ENCODE data around the gene VAV1. TPM values are rescaled to one million over a fixed set of nuclear protein-coding genes. Genes with fewer than 3 reads are reported as not detected.

VAV1 gene
- polyA plus RNA-seq, 2 of the 4 experiments (the other 2 are of a cell fraction): 5.6 to 7.5 TPM

GRCh38 chr19:6853868-6854267 is 81.4 kb downstream of the VAV1 start:
- FAIRE-seq: no peak
- no peak for TF ChIP-seq NFE2L2 (conservative IDR thresholded peaks at IDR 0.05; ENCODE audit: low read length)
- TF ChIP-seq, protein P1, sequence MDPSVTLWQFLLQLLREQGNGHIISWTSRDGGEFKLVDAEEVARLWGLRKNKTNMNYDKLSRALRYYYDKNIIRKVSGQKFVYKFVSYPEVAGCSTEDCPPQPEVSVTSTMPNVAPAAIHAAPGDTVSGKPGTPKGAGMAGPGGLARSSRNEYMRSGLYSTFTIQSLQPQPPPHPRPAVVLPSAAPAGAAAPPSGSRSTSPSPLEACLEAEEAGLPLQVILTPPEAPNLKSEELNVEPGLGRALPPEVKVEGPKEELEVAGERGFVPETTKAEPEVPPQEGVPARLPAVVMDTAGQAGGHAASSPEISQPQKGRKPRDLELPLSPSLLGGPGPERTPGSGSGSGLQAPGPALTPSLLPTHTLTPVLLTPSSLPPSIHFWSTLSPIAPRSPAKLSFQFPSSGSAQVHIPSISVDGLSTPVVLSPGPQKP (IDR thresholded peaks at IDR 0.05; ENCODE audit: low read depth, low read length): no peak
- no peak for TF ChIP-seq TP53 (CRISPR knock-in tag; IDR thresholded peaks at IDR 0.05)
- no peak for TF ChIP-seq PHF8 (IDR thresholded peaks at IDR 0.05; ENCODE audit: borderline replicate concordance, low read depth)
- no peak for TF ChIP-seq KDM5A (IDR thresholded peaks at IDR 0.05)
- no peak for TF ChIP-seq POLR2AphosphoS2 (conservative IDR thresholded peaks at IDR 0.05; ENCODE audit: low read length)
- TF ChIP-seq CHD4 (IDR thresholded peaks at IDR 0.05; ENCODE audit: borderline replicate concordance): no peak
- no peak for DNase-seq (ENCODE audit: low read depth in 1 of 2, low spot score in 1 of 2)
- Histone ChIP-seq H3K4me2 (no peak overlapping the region), H3K27ac (no peak overlapping the region), H3K4me1 (no peaks in the 10 kb centered on the region), H3K4me3 (no peak overlapping the region), H3K9me3 (no peaks in the 10 kb centered on the region)
- 92% methylated on average over 11 of the region's 11 CpGs for WGBS (ENCODE audit: missing lambda C conversion rate)
- ATAC-seq: no peak
- POLR2A ChIA-PET: no interaction called here
- CTCF ChIA-PET: interaction anchor here (1.2 to 1.8 kb wide), 2 partner anchors 9 to 116 kb away, joined by 3 to 7 read pairs; no protein-coding TSS in a partner anchor

DNA sequence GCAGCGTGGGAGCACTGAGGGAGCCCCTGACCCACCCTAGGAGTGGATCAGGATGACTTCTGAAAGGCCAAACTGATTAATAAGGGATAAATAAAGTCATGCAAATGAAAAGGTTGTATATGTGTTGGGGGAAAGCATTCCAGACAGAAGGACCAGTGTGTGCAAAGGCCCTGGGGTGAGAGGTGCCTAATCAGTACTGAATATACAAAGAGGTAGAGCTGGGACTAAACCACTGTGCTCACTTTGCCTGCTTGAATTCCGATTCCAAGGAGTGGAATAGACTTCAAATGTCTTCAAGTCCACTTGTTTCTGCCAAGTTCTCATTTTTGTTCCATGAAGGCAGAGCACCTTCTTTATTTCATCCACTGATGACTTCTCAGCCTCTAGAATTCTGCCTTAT is 82.2 kb downstream of the VAV1 start:
- Histone ChIP-seq H3K4me3 (no peak overlapping the region), H3K27ac (no peak overlapping the region), H3K9me3 (no peaks in the 10 kb centered on the region), H3K4me1 (no peaks in the 10 kb centered on the region), H3K4me2 (no peak overlapping the region)
- POLR2A ChIA-PET: no interaction called here
- CTCF ChIA-PET: interaction anchor here (1.2 to 1.8 kb wide), 2 partner anchors 8 to 117 kb away, joined by 3 to 7 read pairs; no protein-coding TSS in a partner anchor
- 90% methylated on average over 2 of the region's 2 CpGs for WGBS (ENCODE audit: missing lambda C conversion rate)
- TF ChIP-seq PBX3 (IDR thresholded peaks at IDR 0.05) (no peak), EP300 (IDR thresholded peaks at IDR 0.05) (no peak), NFE2L2 (conservative IDR thresholded peaks at IDR 0.05; ENCODE audit: low read length) (no peak), HOXA7 (CRISPR knock-in tag; IDR thresholded peaks at IDR 0.05) (no peak), TP53 (CRISPR knock-in tag; IDR thresholded peaks at IDR 0.05) (no peak), ZFP36 (IDR thresholded peaks at IDR 0.05; ENCODE audit: borderline replicate concordance, partially characterized antibody) (no peak), RAD21 (conservative IDR thresholded peaks at IDR 0.05 in 1 of 2, IDR thresholded peaks at IDR 0.05 in 1 of 2) (no peak), POLR2AphosphoS2 (conservative IDR thresholded peaks at IDR 0.05; ENCODE audit: low read length) (no peak)
- ATAC-seq (no peak), DNase-seq (ENCODE audit: low read depth in 1 of 2, low spot score in 1 of 2) (no peak), FAIRE-seq (no peak)

GRCh38 chr19:6856749-6857372 is 84.4 kb downstream of the VAV1 start:
- DNase-seq (ENCODE audit: low read depth in 1 of 2, low spot score in 1 of 2): no peak
- H3K4me3 ChIP-seq: no peak overlapping the region
- no peak overlapping the region for H3K27ac ChIP-seq
- TF ChIP-seq USF2 (IDR thresholded peaks at IDR 0.05) (no peak), CBX2 (IDR thresholded peaks at IDR 0.05; ENCODE audit: borderline replicate concordance, low read depth) (no peak), HOXA7 (CRISPR knock-in tag; IDR thresholded peaks at IDR 0.05) (no peak), CHD2 (IDR thresholded peaks at IDR 0.05; ENCODE audit: low read length, partially characterized antibody) (no peak), NFE2L2 (conservative IDR thresholded peaks at IDR 0.05; ENCODE audit: low read length) (no peak), RFX5 (IDR thresholded peaks at IDR 0.05) (no peak), ZC3H11A (IDR thresholded peaks at IDR 0.05) (no peak), HOXB5 (CRISPR knock-in tag; IDR thresholded peaks at IDR 0.05) (no peak), BCL3 (IDR thresholded peaks at IDR 0.05) (no peak), RARB (CRISPR knock-in tag; IDR thresholded peaks at IDR 0.05) (no peak), NPAS2 (CRISPR knock-in tag; IDR thresholded peaks at IDR 0.05; ENCODE audit: borderline replicate concordance) (no peak), SREBF2 (IDR thresholded peaks at IDR 0.05) (no peak), E2F6 (IDR thresholded peaks at IDR 0.05; ENCODE audit: borderline replicate concordance, low read depth) (no peak), KDM1A (IDR thresholded peaks at IDR 0.05; ENCODE audit: low read depth) (no peak)
- TF ChIP-seq, protein P2, sequence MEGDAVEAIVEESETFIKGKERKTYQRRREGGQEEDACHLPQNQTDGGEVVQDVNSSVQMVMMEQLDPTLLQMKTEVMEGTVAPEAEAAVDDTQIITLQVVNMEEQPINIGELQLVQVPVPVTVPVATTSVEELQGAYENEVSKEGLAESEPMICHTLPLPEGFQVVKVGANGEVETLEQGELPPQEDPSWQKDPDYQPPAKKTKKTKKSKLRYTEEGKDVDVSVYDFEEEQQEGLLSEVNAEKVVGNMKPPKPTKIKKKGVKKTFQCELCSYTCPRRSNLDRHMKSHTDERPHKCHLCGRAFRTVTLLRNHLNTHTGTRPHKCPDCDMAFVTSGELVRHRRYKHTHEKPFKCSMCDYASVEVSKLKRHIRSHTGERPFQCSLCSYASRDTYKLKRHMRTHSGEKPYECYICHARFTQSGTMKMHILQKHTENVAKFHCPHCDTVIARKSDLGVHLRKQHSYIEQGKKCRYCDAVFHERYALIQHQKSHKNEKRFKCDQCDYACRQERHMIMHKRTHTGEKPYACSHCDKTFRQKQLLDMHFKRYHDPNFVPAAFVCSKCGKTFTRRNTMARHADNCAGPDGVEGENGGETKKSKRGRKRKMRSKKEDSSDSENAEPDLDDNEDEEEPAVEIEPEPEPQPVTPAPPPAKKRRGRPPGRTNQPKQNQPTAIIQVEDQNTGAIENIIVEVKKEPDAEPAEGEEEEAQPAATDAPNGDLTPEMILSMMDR (IDR thresholded peaks at IDR 0.05): no peak
- no peaks in the 10 kb centered on the region for H3K9me3 ChIP-seq
- WGBS (ENCODE audit: missing lambda C conversion rate): 56% methylated on average over 8 of the region's 14 CpGs
- ChIA-PET CTCF (interaction anchor here (1.7 kb wide), 1 partner anchor 119 kb away, joined by 4 read pairs; the partner anchor contains the start of gene GPR108), POLR2A (no interaction called here)
- H3K4me1 ChIP-seq: 0 out of 3 replicates have a peak, but pooled peaks cover 2% of the 10 kb centered on the region
- H3K4me2 ChIP-seq: no peak overlapping the region
- FAIRE-seq: no peak
- ATAC-seq: no peak

All from A549 (cell line).